ENCODE data around the gene KLHL18. TPM values are rescaled to one million over a fixed set of nuclear protein-coding genes. Genes with fewer than 3 reads are reported as not detected.
"Not testable (repeated sequence)": the region's sequence is repeated elsewhere in the genome, so short reads cannot be mapped to it uniquely, and the experiment has no call there.

The KLHL18 gene
- polyA plus RNA-seq (2013, experiment 1 of 2; ENCODE audit: insufficient read length), result 12.6 TPM
- 13.4 TPM for polyA plus RNA-seq (2013, experiment 2 of 2; ENCODE audit: insufficient read length)

DNA sequence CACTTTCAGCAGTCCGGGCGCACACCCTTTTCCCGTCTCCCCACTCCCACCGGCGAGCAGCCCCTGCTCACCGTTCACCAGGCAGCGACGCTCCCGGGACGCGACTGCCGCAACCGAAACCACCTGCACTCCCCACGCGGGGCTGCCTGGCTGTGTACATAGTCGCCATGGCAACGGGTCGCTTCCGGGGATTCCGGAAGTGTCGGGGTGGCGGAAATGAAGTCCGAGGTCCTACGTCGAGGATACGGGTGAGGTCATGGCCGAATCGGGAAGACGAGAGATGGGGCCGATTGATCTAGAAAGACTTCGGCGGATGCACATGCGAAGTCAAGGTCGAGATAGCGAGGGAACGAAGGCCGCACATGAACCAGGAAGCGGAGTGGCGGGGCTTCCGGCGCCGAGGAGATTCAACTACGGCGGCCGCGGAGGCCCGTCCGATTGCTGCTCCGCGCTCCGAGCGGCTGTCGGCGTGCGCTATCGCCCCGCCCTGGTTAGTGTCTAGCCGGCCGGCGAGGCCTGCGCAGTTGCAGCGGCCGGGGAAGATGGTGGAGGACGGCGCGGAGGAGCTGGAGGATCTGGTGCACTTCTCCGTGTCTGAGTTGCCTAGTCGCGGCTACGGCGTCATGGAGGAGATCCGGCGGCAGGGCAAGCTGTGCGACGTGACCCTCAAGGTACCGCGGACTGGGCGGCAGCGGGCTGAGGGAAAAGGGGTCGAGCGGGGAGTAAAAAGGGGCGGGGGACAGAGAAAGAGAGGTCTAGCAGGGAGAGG, at the start of gene KLHL18, which contains the start of gene KIF9:
KLHL18 (plus strand) TSS at position 521 of the 769 bp plus-strand sequence; CDS start at position 543, 22 bp downstream.
KIF9 (minus strand) TSS at position 376 of the 769 bp plus-strand sequence. CDS start 5,425 bp downstream, outside the sequence.
- peak; percentile 94 for DNase-seq

DNA sequence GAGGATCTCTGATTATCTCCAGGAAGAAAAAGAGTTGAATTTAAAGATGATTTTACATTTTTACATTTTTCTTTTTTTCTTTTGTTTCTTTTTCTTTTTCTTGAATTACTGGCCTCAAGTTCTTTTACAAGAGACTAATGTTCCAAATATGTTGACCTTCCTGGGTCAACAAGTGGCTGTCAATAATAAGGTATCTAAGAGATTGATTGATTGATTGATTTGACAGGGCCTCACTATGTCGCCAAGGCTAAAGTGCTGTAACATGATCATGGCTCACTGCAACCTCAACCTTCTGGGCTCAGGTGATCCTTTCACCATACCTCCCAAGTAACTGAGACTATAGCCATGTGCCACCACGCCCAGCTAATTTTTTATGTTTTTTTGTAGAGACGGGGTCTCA, 44.7 kb upstream of the KLHL18 start:
- no peak for DNase-seq

DNA sequence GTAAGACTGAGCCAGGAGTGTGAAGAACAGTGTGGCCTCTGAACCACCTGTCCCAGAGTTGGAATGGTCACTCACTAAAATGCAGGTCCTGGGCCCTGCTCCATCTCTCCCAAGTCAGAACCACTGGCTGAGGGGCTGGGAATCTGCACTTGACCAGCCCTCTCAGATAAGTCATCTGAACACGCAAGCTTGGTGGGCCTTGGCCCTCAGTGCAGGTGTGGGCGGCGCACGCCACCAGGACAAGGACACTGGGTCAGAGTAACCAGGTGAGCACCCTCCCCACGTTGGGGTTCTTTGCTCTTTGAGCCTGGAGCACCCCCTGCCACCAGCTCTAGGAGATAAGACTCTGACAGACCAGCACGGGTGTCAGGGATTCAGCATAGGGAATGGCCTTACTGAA, 42.8 kb upstream of the KLHL18 start:
- no peak for DNase-seq

DNA sequence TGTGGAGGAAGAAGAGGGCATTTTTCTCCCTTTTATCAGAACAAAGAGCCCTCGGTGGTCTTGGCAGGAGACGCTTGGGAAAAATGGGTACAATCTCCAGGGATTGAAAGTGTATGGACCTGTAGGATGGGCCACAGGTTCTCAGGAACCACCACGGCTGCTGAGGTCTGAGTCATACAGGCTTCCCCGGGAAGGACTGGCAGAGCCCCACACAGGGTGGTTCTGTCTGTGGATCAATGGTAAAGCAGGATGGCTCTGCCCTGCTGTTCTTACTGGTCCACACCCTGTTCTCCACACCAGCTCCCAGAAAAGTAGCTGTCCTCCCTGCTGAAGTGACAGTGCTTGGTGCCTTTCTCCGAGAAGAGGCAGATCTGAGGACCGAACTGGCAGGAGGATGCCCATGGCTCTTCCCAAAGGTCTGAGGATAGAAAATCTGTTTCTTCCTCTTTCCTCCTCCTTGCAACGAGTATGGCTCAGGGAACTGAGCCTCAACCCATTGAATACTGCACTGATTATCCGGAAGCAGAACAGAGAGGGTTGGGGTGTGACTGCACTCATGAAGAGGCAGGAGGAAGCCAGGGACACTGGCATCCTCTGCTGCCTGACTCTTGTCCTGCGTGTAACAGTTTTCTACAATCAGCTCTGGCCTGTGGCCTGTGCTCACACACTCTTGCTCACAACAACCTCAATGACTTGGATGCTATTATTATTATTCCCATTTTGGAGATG, 39.2 kb upstream of the KLHL18 start:
- DNase-seq, result no peak

DNA sequence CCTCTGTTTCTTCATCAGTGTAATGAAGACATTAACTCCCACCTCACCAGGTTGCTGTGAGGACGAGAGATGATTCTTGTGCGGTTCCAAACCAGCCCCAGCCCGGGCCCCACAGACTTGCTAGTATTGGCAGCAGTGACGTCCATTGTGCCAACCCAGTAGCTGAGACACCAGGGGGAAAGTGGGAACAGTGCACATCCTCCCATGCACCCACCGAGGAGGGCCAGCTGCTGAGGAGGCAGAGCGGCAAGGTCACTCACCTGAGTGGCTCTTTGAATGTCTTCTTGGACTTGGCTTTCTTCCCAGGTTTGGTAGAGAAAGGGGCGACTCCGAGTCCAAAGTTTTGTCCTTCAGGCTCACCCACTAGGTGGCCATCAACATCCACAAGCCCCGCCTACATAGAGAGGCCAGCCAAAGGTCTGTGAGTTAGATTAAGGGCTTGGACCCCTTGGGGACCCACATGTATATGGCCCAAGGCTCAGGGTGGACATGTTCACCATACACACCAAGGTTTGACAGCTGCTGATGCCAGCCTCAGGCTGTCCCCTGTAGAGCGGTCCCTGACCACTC, 38.1 kb upstream of the KLHL18 start:
- DNase-seq, result no peak

DNA sequence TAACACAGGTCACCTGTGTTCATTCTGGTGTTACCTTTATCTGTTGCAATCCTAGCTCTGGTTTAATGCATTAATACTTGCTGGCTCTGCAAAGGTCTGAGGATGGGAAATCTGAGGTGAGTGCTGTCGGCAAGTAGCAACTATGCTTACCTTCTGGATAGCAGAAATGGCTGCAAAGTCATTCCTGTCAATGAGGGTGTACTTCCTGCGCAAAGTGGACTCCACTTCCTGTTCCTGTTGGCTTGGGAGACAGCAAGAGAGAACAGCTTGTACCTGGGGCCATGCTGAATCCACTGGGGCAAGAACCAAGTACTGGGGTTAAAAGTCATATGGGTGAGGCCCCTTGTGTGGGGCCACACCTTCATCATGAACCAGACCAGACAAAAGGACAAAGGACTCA, 37.5 kb upstream of the KLHL18 start:
- no peak for DNase-seq

DNA sequence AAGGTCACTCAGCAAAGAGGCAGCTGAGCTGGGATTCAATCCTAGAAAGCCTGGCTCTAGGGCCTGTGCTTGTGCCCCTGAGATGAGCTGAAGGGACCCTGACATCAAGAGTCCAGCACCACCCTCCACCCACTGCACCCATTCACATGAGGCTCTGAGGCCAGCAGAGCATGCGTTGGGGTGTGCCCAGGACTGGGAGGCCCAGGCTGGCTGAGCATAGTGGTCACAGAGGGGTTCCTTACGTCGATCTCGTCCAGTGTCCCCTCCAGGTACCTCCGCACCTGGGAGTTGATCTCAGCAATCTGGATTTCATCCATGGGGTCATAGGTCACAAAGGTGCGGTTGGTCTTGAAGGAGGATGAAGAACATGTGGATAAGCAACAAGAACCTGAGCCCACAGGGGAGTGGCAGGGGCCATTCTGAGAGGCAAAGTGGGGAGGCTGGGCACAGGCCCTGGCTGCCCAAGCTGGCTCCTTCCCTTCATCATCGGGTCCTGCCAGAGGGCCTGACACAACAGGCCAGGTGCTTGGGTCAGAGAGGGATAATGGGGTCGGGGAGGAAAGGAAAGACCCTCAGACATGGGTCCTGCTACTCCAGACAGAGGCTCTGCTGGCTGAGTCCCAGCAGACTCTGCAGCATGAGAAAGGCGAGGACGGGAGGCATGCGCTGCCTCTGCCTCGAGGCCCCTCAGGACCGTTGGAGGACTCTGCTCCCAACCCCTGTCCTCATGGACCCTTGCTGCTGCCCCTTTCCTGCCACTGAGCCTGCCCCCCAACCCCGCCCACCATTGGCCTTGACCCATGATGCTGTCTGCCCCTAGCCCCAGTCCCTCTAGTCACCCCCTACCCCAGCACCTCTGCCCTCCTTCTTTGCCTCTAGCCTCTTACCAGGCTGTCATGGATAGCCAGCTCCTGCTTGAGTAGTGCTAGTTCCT, 35.3 kb upstream of the KLHL18 start:
- no peak for DNase-seq

DNA sequence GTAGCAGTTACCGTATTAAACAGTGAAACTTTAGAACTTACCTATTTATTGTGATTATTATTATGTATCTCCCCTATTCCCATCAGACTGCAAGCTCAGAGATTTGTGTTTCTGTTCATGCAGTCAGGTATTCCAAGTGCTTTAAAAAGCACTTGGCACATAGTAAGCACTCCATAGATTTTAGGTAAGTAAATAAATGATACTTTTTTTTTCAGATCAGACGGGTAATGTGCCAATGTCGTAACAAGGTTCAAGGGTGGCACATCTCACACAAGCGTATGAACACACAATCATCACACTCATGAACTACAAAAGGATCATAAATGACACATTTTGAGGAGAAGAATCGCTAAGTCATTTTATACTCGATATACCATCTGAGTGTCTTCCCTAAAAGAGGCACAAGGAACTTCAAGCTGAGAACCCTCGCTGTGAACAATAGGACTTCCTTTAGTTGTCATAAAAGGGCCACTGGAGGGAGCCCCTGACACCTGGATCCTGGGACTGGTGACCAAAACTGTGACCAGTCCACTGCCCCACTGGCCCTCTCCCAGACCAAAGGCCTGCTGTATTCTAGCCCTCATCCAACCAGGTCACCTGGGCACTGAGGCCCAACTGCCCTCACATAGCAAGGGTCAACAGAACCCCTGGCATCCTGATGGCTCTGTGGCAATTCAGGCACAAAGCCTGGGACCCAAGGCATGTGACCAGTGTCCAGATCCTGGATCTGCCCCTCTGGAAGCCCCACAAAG, 32.3 kb upstream of the KLHL18 start:
- DNase-seq, result peak; percentile 14

DNA sequence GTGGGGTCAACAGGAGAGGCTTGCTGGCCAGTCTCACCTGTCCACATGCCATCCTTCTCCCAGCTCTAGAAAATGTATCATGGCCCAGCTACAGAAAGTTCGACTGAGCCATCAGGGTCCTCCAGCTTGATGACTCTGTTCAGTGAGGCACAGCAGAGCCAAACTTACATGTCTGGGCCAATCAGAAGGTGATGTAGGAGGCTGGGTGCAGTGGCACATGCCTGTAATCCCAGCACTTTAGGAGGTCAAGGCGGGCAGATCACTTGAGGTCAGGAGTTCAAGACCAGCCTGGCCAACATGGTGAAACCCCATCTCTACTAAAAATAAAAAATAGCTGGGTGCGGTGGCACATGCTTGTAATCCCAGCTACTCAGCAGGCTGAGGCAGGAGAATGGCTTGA, 31.7 kb upstream of the KLHL18 start:
- not testable (repeated sequence) for DNase-seq

DNA sequence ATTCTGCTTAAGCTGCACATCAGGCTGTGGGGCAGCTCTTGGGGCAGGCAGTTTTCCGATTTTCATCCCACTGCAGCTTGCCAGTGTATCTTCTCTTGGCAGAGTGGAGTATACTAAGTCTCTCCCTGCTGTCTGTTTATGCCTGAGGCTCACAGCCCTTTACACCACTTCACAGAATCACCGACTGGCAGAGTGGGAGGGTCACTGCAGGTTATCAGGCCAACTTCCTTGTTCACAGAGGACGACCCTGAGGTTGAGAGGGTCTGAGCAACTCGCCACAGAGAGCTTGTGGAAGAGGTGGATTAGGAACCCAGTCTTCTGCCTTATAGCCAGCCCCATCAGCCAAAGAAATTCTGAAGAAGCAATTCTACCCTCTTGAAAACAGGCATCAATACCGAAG, 31.1 kb upstream of the KLHL18 start:
- no peak for DNase-seq

DNA sequence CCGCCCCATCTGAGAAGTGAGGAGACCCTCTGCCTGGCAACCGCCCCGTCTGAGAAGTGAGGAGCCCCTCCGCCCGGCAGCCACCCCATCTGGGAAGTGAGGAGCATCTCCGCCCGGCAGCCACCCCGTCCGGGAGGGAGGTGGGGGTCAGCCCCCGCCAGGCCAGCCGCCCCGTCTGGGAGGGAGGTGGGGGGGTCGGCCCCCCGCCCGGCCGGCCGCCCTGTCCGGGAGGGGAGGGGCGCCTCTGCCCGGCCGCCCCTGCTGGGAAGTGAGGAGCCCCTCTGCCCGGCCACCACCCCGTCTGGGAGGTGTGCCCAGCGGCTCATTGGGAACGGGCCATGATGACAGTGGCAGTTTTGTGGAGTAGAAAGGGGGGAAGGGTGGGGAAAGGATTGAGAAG, 26.4 kb upstream of the KLHL18 start:
- not testable (repeated sequence) for DNase-seq

DNA sequence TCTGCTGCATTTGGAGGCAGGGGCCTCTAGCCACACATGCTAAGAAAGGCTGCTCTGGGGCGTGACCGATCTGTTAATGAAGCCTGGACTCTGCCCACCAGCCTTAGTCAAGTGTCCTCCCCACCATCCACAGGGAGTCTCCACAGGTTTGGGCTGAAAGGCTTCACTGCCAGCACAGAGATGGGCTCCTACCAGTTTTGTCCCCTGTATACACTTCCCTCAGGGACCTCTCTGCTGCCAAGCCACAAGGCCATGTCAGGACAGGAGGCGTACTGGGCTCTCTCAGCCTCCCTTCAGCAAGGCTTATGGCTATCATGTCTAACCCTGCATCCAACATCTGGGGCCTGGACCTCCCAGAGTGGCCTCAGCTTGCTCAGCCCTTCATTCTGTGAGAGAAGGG, 23.6 kb upstream of the KLHL18 start:
- no peak for DNase-seq

DNA sequence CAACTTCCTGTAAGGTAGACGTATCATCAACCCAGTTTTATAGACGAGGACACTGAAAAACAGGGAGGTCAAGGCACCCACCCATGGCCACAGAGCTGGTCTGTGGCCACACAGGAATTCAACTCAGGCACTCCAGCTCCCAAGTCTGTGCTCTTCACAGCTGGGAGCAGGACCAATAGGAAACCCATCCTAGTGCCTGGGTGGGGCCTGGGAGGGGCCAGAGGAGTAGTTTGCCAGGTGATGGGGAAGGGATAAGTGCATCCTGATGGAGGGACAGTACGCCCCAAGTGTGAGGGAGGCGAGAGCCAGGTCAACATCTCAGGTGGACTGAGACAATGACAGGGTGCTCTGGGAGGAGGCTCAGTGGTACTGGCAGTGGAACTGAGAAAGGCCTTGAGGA, 22.1 kb upstream of the KLHL18 start:
- DNase-seq, result no peak

DNA sequence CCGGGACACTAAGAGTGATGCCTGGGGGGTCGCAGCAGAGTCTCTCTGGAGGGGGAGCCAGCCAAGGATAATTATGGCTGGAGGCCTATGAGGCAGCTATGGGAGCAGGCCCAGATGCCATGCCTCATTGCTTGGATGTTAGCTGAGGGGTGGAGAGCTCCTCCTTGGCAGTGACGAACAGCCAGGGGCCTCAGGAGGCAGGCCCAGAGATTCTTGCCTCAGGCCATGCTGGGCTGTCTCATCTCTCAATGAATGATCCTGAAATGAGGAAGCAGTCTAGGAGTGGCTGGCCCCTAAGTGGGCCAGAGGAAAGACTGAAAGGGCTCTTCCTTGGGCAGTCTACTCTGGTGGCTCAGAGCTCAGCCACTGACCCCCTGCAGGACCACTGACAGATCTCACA, 21.4 kb upstream of the KLHL18 start:
- DNase-seq, result no peak

DNA sequence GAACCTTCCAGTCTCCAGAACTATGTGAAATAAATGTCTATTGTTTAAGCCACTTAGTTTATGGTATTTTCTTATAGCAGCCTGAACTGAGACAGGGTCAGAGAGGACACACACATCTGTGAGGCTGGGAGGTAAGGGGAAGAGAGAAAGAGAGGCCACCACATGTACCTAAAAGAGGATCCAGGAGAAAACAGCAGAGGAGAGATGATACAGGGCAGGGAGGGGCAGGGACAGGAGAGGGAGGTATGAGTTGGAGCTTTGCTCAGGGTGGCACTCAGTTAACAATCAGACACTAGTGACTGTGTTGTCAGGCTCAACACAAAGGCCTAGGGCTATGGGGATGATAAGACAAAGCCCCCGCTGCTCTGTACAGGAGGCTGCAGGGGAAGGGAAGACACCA, 17.7 kb upstream of the KLHL18 start:
- no peak for DNase-seq

DNA sequence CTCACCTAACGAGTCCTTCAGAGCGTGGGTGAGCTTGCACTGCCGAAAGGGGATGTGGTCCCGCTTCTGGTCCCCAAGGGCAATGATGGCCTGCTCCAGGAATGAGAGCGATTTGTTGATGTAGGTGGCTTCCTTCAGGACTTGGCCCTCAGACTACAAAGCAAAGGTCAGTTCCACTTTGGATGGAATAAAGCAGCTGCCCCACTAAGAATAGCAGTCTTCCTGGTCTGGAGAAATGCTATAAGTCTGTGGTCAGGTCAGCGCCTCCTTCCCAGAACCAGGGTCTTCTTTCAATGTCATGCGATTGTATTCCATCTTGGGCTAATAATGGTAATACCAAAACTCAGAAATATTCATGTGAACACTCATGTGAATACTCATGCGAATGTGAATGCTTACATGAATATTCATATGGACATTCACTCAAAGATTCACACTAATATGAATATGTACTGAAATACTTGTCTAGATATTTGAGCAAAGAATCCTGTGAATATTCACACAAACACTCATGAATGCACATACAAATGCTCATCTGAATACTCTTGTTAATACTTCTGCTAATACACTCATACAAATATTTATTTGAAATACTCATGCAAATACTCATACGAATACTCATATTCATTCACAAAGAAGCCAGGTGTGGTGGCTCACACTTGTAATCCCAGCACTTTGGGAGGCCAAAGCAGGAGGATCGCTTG, 16.9 kb upstream of the KLHL18 start:
- DNase-seq, result no peak

DNA sequence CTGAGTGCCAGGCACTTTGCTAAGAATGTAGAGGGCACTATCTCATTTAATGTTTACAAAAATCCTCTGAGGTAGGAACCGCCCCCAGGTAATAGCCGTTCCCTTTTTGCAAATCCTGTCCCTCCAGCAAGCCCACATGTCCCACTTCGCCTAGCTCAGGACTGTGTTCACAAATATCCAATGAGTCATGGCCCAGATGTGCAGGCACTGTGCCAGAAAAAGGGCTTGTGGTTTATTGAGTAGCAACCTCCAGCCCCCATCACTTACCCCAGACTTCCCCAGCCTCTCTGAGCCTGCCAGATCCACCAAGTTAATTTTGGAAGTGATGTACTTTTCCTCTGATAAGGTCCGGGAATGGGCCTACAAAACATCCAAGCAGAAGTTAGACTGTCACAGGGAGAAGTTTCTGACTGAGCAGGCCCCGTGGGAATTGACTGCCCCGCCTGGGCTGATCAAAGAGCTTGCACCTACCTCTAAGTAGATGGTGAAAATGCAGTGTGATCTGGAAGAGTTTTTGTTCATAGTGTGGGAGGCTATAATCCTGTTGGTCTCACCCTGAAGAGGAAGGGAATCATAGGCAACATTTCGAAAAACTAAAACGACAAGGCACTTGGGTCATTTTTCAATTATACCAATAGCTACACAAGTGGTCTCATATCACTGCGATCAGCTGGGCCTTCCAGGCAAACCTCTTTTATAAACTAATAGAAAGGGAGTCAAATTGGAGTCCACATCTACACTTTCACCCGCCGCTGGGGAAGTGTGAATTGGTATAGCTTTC, 15.8 kb upstream of the KLHL18 start:
- DNase-seq, result peak; percentile 95

DNA sequence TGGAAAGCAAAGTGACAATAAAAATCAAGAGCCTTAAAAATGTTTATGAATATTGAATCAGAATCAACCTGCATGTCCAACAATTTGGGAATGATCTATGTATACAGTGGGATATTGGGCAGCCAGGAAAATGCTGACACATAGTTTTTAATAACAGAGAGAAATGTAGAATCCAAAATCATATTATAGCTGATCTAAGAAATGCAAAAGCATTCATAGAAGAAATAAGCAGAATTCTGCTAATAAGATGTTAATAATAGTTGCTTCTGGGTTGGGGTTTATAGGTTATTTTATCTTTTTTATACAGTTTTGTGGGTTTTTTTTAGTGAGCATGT, 15.3 kb upstream of the KLHL18 start:
- DNase-seq, result no peak

DNA sequence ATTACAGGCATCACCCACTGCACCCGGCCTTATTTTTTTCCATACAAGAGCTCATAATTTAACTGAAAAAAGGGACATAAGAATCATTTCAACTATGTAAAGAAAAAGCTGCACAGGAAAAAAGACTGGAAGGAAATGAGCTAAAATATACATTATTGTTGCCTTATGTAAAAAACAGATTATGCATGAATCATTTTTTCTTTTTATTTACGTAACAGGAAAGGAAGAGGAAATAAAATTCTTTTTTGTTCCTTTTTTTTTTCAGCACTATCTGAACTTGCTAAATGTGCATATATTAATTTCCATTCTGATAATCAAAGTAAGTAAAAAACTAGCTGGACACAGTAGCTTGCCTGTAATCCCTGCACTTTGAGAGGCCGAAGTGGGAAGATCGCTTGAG, 12.2 kb upstream of the KLHL18 start:
- DNase-seq, result no peak

DNA sequence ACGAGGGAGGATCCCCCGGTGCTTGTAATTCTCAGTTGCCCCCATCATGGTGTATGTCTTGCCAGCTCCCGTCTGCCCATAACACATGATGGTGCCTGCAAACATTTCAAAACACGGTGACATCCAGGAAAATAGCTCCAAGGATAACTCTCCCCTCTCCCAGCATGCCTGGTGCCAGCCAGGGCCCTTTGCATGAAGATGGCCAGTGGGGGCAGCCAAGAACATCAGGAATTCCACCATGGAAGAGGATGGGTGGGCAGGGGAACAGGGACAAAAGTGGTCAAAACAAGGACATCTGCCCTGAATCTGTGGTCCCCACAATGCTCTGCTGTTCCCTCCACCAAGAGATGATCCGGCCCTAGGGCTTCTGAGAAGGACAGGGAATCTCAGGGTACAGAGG, 9.2 kb upstream of the KLHL18 start:
- DNase-seq, result no peak
